Neural progenitor cell (in vitro differentiated cells): ENCODE measurements around the gene APOC3.

ENCODE experiments used
- CTCF ChIP-seq: fragments of 200-600 bp; sonication (generic); IDR thresholded peaks from 2 replicates; pipeline ENCODE4 v1.5.1; 2017; ENCODE audit warnings: antibody characterized with exemption, mild to moderate bottlenecking
- EZH2 ChIP-seq: fragments of 200-600 bp; sonication (generic); IDR thresholded peaks from 2 replicates; pipeline ENCODE4 v1.6.1; 2017; ENCODE audit warnings: antibody characterized with exemption, mild to moderate bottlenecking, moderate library complexity
- EZH2phosphoT487 ChIP-seq: fragments of 200-600 bp; sonication (generic); IDR thresholded peaks from 2 replicates; pipeline ENCODE4 v1.6.1; 2017; ENCODE audit warnings: antibody characterized with exemption

GRCh38 chr11:116866804-116867455, 37.2 kb downstream of the APOC3 start:
- no peak for TF ChIP-seq CTCF
- no peak for TF ChIP-seq EZH2phosphoT487
- TF ChIP-seq EZH2 = no peak
